GM19099 (cell line): Measurements from ENCODE around the gene SH2D4B.

Source experiments
- POLR2A ChIP-seq: IDR thresholded peaks from 3 replicates; pipeline ENCODE4 v1.6.1; 2011; ENCODE audit warnings: low read depth; ENCODE audit not compliant: insufficient read length; ENCODE audit errors: extremely low read depth

Gene SH2D4B

DNA sequence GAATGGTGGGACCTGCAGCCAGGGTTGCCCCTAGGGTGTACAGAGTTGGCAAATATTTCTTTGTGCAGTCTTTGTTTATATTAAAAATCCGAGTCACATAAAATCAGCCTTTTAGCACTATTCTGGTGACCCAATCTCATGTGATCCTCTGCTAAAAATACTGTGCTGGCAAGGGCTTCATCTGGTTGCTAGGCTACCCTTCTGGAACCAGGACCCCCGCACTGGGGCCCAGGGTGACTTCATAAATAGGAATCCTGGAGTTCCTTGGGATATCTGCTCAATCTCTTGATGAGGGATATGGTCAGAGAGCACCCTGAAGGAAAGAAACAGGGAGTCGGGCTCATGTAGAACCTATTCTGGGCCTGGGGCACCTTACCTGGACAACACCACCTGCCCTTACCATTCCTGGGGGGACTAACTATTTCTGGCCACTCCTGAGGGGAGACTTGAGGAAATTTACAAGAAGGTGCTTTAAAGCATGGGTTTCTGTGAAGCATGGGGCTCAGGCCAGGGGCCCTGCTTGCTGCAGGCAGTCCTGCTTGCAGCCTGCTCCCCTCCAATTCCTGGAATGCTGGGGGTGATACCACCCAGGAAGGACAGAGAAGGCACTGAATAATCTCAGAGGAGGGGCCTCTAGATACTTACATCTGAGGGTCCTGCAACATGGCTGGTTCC, 44.7 kb downstream of the SH2D4B start:
- no peak for TF ChIP-seq POLR2A

DNA sequence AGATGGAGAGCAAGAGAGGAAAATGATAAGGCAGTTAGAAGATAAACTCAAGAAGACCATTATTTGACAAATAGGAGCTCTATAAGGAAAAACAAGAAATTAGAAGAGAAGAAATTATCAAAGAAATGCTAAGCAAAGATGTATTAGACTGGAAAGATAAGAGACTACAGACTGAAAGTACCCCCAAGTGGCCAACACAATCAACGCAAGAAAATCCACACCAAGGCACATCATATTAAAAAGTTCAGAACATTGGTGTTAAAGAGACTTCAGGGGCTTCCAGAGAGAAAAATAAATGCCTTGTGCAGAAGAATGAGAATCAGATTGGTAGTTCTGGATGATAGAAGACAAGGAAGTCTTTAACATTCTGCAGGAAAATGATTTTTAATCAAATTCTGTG, 46.0 kb downstream of the SH2D4B start:
- TF ChIP-seq POLR2A, result no peak

DNA sequence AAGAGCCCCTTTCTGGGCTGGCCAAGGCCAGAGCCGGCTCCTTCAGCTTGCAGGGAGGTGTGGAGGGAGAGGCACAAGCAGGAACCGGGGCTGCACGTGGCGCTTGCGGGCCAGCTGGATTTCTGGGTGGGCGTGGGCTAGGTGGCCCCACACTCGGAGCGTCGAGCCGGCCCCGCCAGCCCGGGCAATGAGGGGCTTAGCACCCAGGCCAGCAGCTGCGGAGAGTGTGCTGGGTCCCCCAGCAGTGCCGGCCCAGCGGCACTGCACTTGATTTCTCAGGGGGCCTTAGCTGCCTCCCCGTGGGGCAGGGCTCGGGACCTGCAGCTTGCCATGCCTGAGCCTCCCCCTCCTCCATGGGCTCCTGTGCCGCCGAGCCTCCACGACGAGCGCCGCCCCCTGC, 48.1 kb downstream of the SH2D4B start:
- TF ChIP-seq POLR2A, result no peak

DNA sequence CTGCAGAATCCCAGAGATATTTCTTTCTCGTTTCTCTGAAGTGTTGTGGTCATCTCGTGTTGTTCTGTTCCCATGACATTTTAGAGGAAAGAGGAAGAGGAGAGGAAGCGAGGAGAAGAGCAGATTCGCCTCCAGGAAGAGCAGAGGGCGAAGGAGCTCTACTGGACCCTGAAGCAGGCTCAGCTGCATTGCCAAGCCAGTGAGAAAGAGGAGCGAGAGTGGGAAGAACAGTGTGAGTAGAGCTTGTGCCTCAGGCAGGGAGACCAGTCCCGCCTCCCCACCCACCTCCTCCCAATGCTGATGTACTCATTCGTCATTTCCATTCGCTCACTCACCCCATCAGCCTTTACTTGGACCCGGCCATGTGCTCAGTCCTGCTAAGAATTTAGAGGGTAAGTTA, 50.8 kb downstream of the SH2D4B start:
- TF ChIP-seq POLR2A, result no peak

DNA sequence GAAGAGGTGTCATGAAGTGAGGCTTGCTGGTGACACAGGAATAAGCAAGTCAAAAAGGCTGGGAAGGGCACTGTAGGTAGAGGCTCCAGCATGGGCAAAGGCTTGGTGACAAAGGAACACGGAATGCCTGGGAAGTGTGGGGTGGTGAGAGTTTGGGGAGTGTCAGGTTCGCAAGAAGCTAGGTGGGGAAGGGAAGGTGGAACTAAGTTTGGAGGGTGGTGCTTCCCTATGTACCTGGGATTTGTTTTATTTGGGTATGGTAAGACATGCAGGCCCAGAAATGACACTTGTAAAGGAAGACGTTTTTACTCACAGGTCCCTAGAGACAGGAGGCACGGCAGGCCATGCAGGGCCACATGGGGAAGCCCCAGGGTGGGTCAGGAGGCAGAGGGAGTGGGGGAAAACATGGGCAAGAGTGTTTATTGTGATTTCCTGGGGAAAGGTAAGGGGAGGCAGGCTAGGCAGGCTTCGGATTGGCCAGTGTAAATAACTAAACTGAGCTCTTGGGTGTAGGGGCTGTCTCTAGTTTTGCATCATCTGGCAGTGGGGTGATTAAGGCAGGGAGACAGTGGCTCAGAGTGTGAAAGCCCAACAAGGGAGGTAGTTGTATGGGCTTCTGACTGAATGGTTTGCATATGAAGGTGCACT, 52.1 kb downstream of the SH2D4B start:
- no peak for TF ChIP-seq POLR2A

DNA sequence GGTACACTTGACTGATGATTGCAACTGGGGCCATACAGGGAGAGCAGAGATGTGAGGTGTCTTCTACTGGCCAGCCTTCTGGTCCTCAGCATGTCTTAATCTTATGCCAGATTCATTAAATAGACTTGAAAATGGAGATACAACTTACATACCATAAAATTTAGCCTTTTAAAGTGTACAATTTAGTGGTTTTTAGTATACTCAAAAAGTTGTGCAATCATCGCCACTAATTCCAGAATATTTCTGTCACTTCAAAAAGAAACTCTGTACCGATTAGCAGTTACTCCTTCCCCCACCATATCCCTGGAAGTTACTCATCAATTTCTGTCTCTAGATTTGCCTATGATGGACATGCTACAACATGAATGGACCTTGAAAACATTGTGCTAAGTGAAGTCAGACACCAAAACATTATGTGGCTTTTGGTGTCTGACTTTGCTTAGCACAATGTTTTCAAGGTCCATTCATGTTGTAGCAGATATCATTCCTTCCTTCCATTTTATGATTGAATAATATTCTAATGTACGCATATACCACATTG, 53.0 kb downstream of the SH2D4B start:
- no peak for TF ChIP-seq POLR2A

DNA sequence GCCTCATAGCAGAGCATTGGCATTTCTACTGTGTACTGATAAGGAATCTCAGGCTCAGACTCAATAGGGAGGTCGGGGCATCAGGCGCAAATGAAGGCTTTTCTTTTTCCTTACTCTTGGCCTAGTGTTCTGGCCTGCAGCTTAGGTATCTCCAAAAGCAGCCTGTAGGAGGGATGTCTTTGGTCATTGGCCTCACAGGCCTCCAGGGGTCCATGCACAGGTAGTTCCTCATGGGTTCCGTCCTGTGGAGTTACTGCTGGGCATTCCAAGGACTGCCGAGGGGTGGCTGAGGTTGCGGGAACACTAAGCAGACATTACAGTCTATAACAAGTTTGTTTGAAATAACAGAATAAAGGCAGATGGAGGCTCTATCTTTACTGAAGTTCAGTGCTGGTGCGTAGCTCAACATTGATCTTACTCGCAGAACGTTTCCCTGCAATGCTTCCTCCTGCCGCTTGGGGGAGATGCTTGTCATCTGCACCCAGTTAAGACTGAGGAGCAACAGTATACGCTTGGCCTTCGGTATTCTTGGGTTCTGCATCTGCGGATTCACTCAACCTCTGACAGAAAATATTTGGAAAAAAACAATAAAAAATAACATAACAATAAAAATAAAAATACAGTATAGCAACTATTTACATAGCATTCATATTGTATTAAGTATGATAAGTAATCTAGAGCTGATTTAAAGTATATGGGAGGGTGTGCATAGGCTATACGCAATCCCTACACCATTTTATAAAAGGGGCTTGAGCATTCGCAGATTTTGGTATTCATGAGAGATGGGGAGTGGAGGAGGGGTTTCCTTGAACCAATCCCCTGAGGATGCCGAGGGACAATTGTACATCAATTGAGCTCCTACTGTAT, 58.9 kb downstream of the SH2D4B start:
- no peak for TF ChIP-seq POLR2A

DNA sequence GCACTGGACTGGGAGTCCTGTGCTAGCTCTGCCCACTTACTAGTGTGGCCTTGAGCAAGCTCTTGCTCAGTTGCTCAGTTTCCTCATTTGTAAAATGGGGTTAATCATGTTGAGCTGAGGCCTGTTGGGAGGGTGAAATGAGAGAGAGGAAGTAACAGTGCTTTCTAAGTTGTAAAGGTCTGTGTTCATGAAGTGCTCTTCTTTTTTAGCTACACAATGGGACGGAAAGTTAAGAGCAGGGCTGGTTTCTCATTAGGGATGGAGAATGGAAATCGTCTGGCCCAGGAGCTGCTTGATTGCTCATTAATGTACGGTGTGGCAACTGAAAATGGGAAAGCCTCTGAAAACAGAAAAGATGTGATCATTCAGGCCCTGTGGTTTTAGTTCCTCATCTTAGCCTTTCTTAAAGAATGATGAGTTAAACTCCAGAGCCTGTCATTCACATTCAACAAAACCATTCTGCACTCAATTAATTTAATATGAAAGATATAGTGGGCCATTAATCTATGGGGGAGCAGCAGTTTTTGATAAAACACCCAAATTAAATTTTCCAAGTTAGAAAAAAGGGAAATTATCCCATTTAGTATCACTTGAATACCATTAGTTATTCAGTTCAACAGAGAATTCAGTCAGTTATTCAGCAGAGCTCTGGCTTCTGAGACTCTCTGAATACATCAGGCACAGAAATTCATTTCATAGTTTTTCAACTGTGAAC, 60.5 kb downstream of the SH2D4B start:
- no peak for TF ChIP-seq POLR2A

DNA sequence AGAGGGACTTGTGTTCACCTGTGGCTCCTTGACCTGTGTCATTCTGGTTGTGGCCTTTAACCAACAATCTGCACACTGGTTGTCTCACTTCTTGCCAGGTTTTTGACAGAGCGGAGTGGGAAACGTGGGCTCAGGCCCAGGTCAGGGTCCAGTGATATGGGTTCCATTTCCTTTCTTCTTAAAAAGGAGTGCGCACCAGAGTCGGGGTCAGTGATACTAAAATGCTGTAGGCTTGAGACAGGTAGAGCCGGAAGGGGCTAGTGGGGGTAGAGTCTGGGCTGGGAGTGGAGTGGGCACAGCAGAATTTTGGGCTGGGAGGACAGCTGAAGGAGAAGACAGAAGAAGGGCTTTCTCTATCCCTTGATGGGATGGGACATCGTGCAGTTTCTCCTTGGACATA, 61.2 kb downstream of the SH2D4B start:
- no peak for TF ChIP-seq POLR2A

DNA sequence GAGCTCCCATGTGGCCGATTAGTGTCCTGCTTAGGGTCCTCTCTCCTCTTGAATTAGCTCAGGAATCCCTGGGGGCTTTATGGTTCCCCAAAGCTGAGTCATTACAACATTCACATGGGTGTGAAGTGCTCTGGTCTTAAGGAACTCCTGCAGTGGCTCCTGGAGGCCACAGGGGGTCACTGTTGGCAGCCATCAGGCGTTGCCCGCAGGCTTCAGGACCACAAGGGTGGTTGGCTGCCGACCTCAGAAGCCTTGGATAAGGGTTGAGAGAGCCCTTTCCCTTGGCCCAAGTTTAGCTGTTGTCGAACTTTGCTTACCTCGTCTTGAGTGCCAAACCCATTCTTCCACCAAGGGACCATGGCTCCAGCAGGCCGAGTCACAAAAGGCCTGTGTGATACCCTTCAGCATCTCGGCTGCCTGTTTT, 61.7 kb downstream of the SH2D4B start:
- no peak for TF ChIP-seq POLR2A

DNA sequence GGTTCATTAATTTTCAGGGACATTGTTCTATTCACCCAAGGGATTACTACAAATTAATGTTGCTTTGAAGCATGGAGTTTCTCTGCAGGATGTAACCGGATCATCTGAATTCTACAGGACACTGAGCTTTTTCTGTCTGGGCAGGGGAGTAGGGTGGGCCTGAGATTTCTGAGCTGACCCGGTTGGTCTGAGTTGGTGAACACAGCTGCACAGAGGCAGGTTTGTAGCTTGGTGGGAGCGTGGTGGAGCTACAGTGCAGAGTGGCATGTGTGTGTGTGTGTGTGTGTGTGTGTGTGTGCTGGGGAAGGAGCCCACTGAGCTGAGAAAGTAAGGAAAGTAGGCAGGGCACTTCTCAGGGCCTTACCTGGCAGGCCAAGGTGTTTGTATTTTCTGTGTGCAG, 62.6 kb downstream of the SH2D4B start:
- TF ChIP-seq POLR2A, result no peak

DNA sequence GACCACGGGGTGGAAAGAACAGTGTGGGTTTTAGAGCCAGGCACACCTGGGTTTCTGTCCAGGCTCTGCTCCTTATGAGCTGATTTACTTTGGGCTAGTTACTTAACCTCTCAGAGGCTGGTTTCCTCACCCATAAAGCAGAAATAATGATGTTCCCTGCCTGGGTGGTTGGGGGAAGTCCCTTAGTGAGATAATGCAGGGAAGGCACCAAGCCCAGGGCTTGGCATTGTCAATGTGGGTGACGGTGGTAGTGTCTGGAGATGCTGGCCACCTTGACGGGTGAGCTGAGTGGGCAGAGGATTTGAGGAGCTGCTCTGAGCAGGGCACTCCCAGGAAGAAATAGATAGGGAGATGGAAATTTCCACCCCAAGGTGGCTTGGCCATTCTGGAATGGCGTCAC, 65.2 kb downstream of the SH2D4B start:
- no peak for TF ChIP-seq POLR2A

DNA sequence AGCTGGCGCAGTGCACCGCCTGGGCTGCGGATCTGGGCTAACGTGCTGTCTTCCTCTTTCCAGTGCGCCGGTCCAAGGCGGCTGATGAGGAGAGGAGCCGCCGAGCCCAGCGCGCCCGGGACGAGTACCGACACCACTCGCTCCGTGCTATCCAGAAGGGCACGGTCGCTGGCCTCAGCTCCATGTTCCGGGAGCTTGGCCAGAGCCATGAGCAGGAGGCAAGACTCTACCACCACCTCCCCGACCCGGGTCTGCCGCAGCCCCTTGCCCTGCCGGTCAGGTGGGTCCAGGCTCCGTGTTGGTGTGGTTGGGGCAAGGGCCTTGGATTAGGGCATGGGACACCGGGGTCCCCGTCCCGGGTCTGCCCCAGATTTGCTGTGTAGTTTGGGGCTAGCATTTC, 65.8 kb downstream of the SH2D4B start:
- TF ChIP-seq POLR2A, result no peak

DNA sequence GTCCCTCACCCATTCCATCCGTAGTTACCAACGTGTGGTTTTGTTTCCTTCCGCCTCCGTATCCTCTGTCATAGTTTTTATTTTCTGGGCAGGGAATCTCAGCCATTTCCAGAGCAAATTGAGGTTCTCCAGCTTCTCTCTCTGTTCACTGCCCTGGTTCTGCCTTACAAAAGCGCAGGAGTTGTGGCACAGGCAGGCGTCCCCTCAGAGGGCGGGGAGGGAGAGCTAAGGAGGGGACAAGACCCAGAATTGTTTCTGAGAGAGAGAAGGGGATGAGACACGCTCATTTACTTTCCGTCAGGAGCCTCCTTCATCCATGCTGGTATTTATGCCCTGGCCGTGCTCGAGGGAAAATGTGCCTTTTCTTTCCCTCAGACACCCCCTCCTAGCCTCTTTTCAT, 71.0 kb downstream of the SH2D4B start:
- no peak for TF ChIP-seq POLR2A

DNA sequence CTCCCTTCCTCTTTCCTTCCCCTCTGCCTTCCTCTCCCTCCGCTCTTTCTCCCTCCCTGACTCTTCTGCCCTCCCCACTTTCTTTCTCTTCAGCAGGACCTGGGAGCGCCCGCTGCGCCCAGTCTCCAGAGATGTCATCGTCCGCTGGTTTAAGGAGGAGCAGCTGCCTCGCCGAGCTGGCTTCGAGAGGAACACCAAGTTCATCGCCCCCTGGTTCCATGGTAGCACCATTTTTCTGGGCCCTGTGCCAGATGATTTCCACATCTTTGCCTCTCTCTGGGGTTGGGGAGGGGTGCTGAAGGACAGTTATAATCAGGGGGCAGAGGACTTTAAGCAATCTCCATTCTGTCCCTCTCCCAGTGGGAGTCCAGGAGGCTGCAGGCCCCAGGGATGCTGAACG, 71.6 kb downstream of the SH2D4B start:
- no peak for TF ChIP-seq POLR2A
